Measurements from ENCODE around the gene BRINP1.

GRCh38 chr9:119412399-119412798 lies 43.2 kb upstream of the BRINP1 start:
- no peak for TF ChIP-seq CTCF (IDR thresholded peaks at IDR 0.05; ENCODE audit: poor library complexity)
- TF ChIP-seq EZH2 (IDR thresholded peaks at IDR 0.05; ENCODE audit: borderline replicate concordance) = no peak
